ENCODE results near the gene CNRIP1. TPM values are rescaled to one million over a fixed set of nuclear protein-coding genes. Genes with fewer than 3 reads are reported as not detected.
A peak's percentile ranks its signal among the peaks of the same experiment; 100 is the strongest.

CNRIP1 gene
- total and polyA plus RNA-seq, 10 donors, result 7.8 to 26.7 (median 19.1) TPM

- TF ChIP-seq POLR2AphosphoS5 (IDR thresholded peaks at IDR 0.05) (no peak), POLR2A (IDR thresholded peaks at IDR 0.05) (no peak), CTCF (IDR thresholded peaks at IDR 0.05 in 8 of 11, conservative IDR thresholded peaks at IDR 0.05 in 3 of 11) (no peak)
- H3K27ac ChIP-seq, result peak overlapping the region in 4 of 8 donors; percentile 47 to 61 (median 51)
- H3K27me3 ChIP-seq (replicated peaks in 1 of 7), result no peaks in the 10 kb centered on the region
- H3K9me3 ChIP-seq, result no peaks in the 10 kb centered on the region
- intact Hi-C loops (cut with DNase I; ENCODE audit: low total_unique reads), result loop anchor here (10.0 kb wide), 2 partner anchors 157 to 163 kb away; no protein-coding TSS in a partner anchor
- no peaks in the 10 kb centered on the region for H3K36me3 ChIP-seq
- H3K4me1 ChIP-seq, result peaks cover 0 to 23% (median 0%) of the 10 kb centered on the region in 6 donors
- WGBS, 5 donors, result 36 to 40% (median 38%) methylated on average over 10 of the region's 10 CpGs
- no peak overlapping the region for H3K4me3 ChIP-seq
- no peak for DNase-seq
Observed at GRCh38 chr2:68287580-68288441, 31.9 kb downstream of the CNRIP1 start.

- no peak for DNase-seq
- H3K4me1 ChIP-seq, result peaks cover 0 to 29% (median 2%) of the 10 kb centered on the region in 6 donors
- H3K36me3 ChIP-seq, result no peaks in the 10 kb centered on the region
- TF ChIP-seq POLR2A (IDR thresholded peaks at IDR 0.05) (no peak), POLR2AphosphoS5 (IDR thresholded peaks at IDR 0.05) (no peak), CTCF (IDR thresholded peaks at IDR 0.05 in 8 of 11, conservative IDR thresholded peaks at IDR 0.05 in 3 of 11) (no peak)
- WGBS, 5 donors, result 45 to 78% (median 66%) methylated on average over 3 of the region's 3 CpGs
- no peaks in the 10 kb centered on the region for H3K27me3 ChIP-seq (replicated peaks in 1 of 7)
- H3K9me3 ChIP-seq, result no peaks in the 10 kb centered on the region
- H3K4me3 ChIP-seq, result no peak overlapping the region
- intact Hi-C loops (cut with DNase I; ENCODE audit: low total_unique reads), result loop anchor here (10.0 kb wide), 2 partner anchors 160 kb away; no protein-coding TSS in a partner anchor
- H3K27ac ChIP-seq, result no peak overlapping the region
Observed at GRCh38 chr2:68284896-68285295, 34.9 kb downstream of the CNRIP1 start.

GRCh38 chr2:68283419-68283812 lies 36.3 kb downstream of the CNRIP1 start:
- DNase-seq, result no peak
- no peak overlapping the region for H3K27ac ChIP-seq
- intact Hi-C loops (cut with DNase I; ENCODE audit: low total_unique reads), result loop anchor here (10.0 kb wide), 2 partner anchors 159 to 161 kb away; no protein-coding TSS in a partner anchor
- WGBS, 5 donors, result 96 to 100% (median 96%) methylated on average over 1 of the region's 1 CpG
- TF ChIP-seq POLR2A (IDR thresholded peaks at IDR 0.05), result no peak
- TF ChIP-seq POLR2AphosphoS5 (IDR thresholded peaks at IDR 0.05), result no peak
- no peak for TF ChIP-seq CTCF (IDR thresholded peaks at IDR 0.05 in 8 of 11, conservative IDR thresholded peaks at IDR 0.05 in 3 of 11)
- no peaks in the 10 kb centered on the region for H3K9me3 ChIP-seq
- peaks cover 0 to 28% (median 2%) of the 10 kb centered on the region in 6 donors for H3K4me1 ChIP-seq
- H3K36me3 ChIP-seq, result no peaks in the 10 kb centered on the region
- H3K4me3 ChIP-seq, result no peak overlapping the region
- H3K27me3 ChIP-seq (replicated peaks in 1 of 7), result no peaks in the 10 kb centered on the region

DNA sequence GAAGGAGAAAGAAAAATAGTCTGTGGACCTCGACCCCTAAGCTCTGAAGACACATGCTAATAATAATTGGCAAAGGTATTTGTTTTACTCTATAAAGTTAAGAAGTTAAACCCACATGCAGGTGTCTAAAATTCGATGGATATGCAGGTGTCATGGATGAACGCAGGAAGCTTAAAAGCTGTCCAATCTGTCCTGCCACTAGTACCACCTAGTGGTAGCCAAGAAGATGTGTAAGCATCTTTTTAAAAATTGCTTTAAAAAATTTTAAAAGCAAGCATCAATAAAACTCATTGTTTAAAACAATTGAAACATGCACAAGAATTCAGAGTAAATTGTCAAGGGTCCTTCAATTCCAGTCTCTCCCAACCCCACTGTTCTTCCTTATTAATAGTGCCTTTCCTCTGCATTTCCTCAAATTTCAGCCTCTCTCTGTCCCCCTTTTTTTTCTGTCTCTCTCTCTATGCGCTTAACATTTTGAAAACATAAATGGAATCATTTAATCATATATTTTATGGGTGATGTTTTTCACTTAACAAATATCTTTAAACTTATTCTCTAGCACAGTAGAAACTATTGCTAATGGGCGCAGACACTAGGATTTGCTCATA lies 36.8 kb downstream of the CNRIP1 start:
- no peak overlapping the region for H3K27ac ChIP-seq
- no peaks in the 10 kb centered on the region for H3K27me3 ChIP-seq (replicated peaks in 1 of 7)
- intact Hi-C loops (cut with DNase I; ENCODE audit: low total_unique reads), result loop anchor here (10.0 kb wide), 2 partner anchors 158 to 162 kb away; no protein-coding TSS in a partner anchor
- 40 to 42% (median 40%) methylated on average over 5 of the region's 5 CpGs for WGBS, 5 donors
- no peaks in the 10 kb centered on the region for H3K36me3 ChIP-seq
- DNase-seq, result no peak
- no peak overlapping the region for H3K4me3 ChIP-seq
- TF ChIP-seq CTCF (IDR thresholded peaks at IDR 0.05 in 8 of 11, conservative IDR thresholded peaks at IDR 0.05 in 3 of 11) (peak in 10 of 11 experiments; percentile 30 to 76 (median 61)), POLR2A (IDR thresholded peaks at IDR 0.05) (no peak)
- peaks cover 0 to 23% (median 2%) of the 10 kb centered on the region in 6 donors for H3K4me1 ChIP-seq
- no peaks in the 10 kb centered on the region for H3K9me3 ChIP-seq

Data from spleen (tissue), 11 donors.